ENCODE measurements around the gene SAXO1. TPM values are rescaled to one million over a fixed set of nuclear protein-coding genes. Genes with fewer than 3 reads are reported as not detected.
"Not testable (repeated sequence)": the region's sequence is repeated elsewhere in the genome, so short reads cannot be mapped to it uniquely, and the experiment has no call there.

Gene SAXO1
- polyA plus RNA-seq, 2 donors, result 0.02 TPM; not detected in 1

DNA sequence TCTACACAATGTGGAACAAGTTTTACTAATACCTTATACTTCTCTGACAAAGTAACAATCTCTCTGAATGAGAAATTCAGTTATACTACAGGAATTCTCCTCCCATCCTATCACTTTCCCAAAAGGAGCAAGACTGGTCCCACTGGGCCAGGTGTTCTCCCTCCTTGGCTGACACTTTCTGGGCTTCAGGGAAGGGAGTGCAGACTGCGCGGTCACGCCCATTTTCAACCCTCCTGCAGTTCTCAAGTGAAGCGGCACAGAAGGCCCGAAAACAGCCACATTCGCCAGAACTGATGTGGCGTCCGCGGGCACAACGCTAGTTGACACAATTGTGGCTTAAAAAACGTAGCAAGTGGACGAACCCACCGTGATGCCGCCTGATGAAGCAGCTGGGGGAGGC, 603 bp downstream of the SAXO1 start:
- H3K27me3 ChIP-seq (ENCODE audit: control insufficient read depth in 1 of 2, insufficient read depth in 2 of 2, low read length in 2 of 2), result no peaks in the 10 kb centered on the region
- peaks cover 0 to 2% of the 10 kb centered on the region in 2 donors for H3K4me1 ChIP-seq (ENCODE audit: control insufficient read depth in 2 of 2, insufficient read depth in 2 of 2, low read length in 1 of 2)
- no peak overlapping the region for H3K27ac ChIP-seq (ENCODE audit: low read depth in 2 of 2, low read length in 1 of 2)
- 55 to 74% methylated on average over 14 of the region's 14 CpGs for WGBS, 2 donors
- H3K4me3 ChIP-seq (ENCODE audit: low read depth in 1 of 2, low read length in 2 of 2), result no peak overlapping the region
- no peaks in the 10 kb centered on the region for H3K9me3 ChIP-seq (ENCODE audit: control insufficient read depth in 2 of 2, insufficient read depth in 1 of 2, low read depth in 1 of 2, low read length in 1 of 2)
- H3K36me3 ChIP-seq (ENCODE audit: control insufficient read depth in 2 of 2, insufficient read depth in 2 of 2, low read length in 1 of 2), result no peaks in the 10 kb centered on the region

DNA sequence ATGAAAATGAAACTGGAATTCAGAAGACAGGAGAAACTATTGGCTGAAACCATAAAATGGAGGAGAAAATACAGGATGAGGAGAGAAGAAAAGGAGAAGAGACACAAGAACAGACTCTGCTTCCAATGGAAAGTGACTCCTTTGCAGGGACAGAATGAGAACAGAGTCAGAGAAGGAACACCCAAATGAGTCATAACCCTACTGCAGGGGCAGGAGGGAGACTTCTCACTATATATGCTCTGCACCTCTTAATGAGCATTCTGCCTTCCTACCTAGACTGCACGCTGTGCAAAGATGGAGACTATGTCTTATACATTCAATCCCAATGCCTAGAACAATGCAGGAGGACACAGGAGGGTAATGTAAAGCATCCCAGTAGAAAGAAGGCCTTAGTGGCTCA, 2.1 kb downstream of the SAXO1 start:
- 84 to 94% methylated on average over 1 of the region's 1 CpG for WGBS, 2 donors

DNA sequence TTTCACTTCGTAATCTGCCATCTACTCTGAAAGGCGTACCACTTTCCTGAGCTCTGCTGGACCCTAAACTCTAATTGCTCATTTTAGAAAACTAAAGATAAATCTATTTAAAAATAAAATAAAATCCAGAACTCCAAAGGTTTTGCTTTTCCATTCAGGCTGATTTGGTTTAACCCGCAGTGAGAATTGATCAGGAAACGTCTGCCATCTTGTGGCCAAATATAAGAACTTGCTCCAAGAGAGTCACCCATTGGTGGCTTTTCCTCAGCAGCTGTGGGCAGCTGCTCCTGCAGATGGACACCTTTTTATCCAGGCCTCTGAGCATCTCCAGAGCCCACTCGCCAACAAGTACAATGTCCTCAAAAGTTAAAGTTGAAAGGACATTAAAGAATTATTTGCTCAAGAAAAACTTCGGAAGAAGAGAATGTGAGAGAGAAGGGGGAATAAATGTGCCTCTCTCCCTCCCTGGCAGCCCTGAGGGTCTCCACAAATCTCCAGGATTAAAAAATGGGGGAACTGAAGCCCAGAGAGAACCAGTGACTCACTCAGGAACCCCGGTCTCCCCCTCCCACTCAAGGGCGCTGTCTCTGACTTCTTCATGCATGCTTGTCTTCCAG, 4.1 kb downstream of the SAXO1 start:
- Histone ChIP-seq H3K27ac (ENCODE audit: low read depth in 2 of 2, low read length in 1 of 2) (no peak overlapping the region), H3K9me3 (ENCODE audit: control insufficient read depth in 2 of 2, insufficient read depth in 1 of 2, low read depth in 1 of 2, low read length in 1 of 2) (no peaks in the 10 kb centered on the region), H3K27me3 (ENCODE audit: control insufficient read depth in 1 of 2, insufficient read depth in 2 of 2, low read length in 2 of 2) (no peaks in the 10 kb centered on the region), H3K4me1 (ENCODE audit: control insufficient read depth in 2 of 2, insufficient read depth in 2 of 2, low read length in 1 of 2) (peaks cover 0 to 2% of the 10 kb centered on the region in 2 donors), H3K36me3 (ENCODE audit: control insufficient read depth in 2 of 2, insufficient read depth in 2 of 2, low read length in 1 of 2) (no peaks in the 10 kb centered on the region), H3K4me3 (ENCODE audit: low read depth in 1 of 2, low read length in 2 of 2) (no peak overlapping the region)
- WGBS, 2 donors, result 25 to 27% methylated on average over 8 of the region's 8 CpGs

More for the DNA sequence above, 2.1 kb downstream of the SAXO1 start:
- no peak overlapping the region for H3K4me3 ChIP-seq (ENCODE audit: low read depth in 1 of 2, low read length in 2 of 2)
- H3K27me3 ChIP-seq (ENCODE audit: control insufficient read depth in 1 of 2, insufficient read depth in 2 of 2, low read length in 2 of 2), result no peaks in the 10 kb centered on the region
- peaks cover 0 to 2% of the 10 kb centered on the region in 2 donors for H3K4me1 ChIP-seq (ENCODE audit: control insufficient read depth in 2 of 2, insufficient read depth in 2 of 2, low read length in 1 of 2)
- no peaks in the 10 kb centered on the region for H3K9me3 ChIP-seq (ENCODE audit: control insufficient read depth in 2 of 2, insufficient read depth in 1 of 2, low read depth in 1 of 2, low read length in 1 of 2)
- no peaks in the 10 kb centered on the region for H3K36me3 ChIP-seq (ENCODE audit: control insufficient read depth in 2 of 2, insufficient read depth in 2 of 2, low read length in 1 of 2)
- no peak overlapping the region for H3K27ac ChIP-seq (ENCODE audit: low read depth in 2 of 2, low read length in 1 of 2)

DNA sequence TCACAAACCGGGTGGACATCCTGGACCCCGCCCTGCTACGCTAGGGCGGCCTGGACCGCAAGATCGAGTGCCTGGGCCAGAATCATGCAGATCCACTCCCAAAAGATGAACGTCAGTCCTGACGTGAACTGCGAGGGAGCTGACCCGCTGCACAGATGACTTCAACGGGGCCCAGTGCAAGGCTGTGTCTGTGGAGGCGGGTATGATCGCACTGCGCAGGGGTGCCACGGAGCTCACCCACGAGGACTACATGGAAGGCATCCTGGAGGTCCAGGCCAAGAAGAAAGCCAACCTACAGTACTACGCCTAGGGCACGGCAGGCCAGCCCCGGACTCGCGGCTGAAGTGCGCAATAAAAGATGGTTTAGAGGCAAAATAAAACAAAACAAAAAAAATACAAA, 5.2 kb downstream of the SAXO1 start:
- no peaks in the 10 kb centered on the region for H3K27me3 ChIP-seq (ENCODE audit: control insufficient read depth in 1 of 2, insufficient read depth in 2 of 2, low read length in 2 of 2)
- no peak overlapping the region for H3K4me3 ChIP-seq (ENCODE audit: low read depth in 1 of 2, low read length in 2 of 2)
- H3K4me1 ChIP-seq (ENCODE audit: control insufficient read depth in 2 of 2, insufficient read depth in 2 of 2, low read length in 1 of 2), result peaks cover 0 to 2% of the 10 kb centered on the region in 2 donors
- H3K36me3 ChIP-seq (ENCODE audit: control insufficient read depth in 2 of 2, insufficient read depth in 2 of 2, low read length in 1 of 2), result no peaks in the 10 kb centered on the region
- H3K27ac ChIP-seq (ENCODE audit: low read depth in 2 of 2, low read length in 1 of 2), result no peak overlapping the region
- 93% methylated on average over 22 of the region's 22 CpGs for WGBS, 2 donors
- H3K9me3 ChIP-seq (ENCODE audit: control insufficient read depth in 2 of 2, insufficient read depth in 1 of 2, low read depth in 1 of 2, low read length in 1 of 2), result no peaks in the 10 kb centered on the region

DNA sequence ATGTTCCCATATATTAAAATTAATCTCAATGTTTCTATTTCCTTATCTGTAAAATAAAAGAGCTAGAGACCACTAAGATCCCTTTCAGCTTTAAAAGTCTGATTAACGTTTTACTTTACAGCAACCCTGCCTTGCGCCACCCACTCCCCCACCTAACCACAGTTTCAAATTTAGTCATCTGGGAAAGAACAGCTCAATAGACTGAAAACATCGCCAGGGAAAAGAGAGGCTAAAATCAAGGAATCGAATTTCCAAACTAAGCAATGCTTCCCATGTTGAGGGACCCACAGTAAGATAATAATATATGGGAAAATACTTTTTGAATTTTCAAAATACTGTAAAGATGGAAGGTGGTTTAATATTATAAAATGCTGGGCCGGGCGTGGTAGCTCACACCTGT, 6.6 kb downstream of the SAXO1 start:
- Histone ChIP-seq H3K27ac (ENCODE audit: low read depth in 2 of 2, low read length in 1 of 2) (no peak overlapping the region), H3K4me1 (ENCODE audit: control insufficient read depth in 2 of 2, insufficient read depth in 2 of 2, low read length in 1 of 2) (peaks cover 0 to 2% of the 10 kb centered on the region in 2 donors), H3K27me3 (ENCODE audit: control insufficient read depth in 1 of 2, insufficient read depth in 2 of 2, low read length in 2 of 2) (no peaks in the 10 kb centered on the region), H3K4me3 (ENCODE audit: low read depth in 1 of 2, low read length in 2 of 2) (no peak overlapping the region), H3K9me3 (ENCODE audit: control insufficient read depth in 2 of 2, insufficient read depth in 1 of 2, low read depth in 1 of 2, low read length in 1 of 2) (no peaks in the 10 kb centered on the region), H3K36me3 (ENCODE audit: control insufficient read depth in 2 of 2, insufficient read depth in 2 of 2, low read length in 1 of 2) (no peaks in the 10 kb centered on the region)
- 82 to 91% methylated on average over 6 of the region's 6 CpGs for WGBS, 2 donors

DNA sequence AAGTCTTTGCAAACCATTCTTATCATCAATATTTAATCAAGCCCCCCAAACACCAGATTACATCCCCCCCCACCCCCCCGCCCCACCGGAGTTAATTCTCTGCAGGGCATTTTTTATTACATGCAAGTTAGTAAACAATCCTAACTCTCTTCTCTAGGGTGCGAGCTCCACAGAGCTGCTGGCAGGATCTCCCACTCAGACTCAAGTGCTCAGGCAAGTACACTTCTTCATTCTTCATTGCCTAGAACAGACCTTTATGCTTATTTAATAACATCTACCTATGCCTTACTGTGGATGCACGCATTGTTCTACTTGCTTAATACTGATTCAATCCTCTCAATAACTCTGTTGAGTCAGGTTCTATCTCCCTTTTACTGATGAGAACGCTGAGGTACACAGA, 9.9 kb downstream of the SAXO1 start:
- Histone ChIP-seq H3K4me1 (ENCODE audit: control insufficient read depth in 2 of 2, insufficient read depth in 2 of 2, low read length in 1 of 2) (no peaks in the 10 kb centered on the region), H3K27me3 (ENCODE audit: control insufficient read depth in 1 of 2, insufficient read depth in 2 of 2, low read length in 2 of 2) (no peaks in the 10 kb centered on the region), H3K4me3 (ENCODE audit: low read depth in 1 of 2, low read length in 2 of 2) (no peak overlapping the region), H3K9me3 (ENCODE audit: control insufficient read depth in 2 of 2, insufficient read depth in 1 of 2, low read depth in 1 of 2, low read length in 1 of 2) (no peaks in the 10 kb centered on the region), H3K36me3 (ENCODE audit: control insufficient read depth in 2 of 2, insufficient read depth in 2 of 2, low read length in 1 of 2) (no peaks in the 10 kb centered on the region), H3K27ac (ENCODE audit: low read depth in 2 of 2, low read length in 1 of 2) (no peak overlapping the region)
- 70 to 71% methylated on average over 5 of the region's 5 CpGs for WGBS, 2 donors

DNA sequence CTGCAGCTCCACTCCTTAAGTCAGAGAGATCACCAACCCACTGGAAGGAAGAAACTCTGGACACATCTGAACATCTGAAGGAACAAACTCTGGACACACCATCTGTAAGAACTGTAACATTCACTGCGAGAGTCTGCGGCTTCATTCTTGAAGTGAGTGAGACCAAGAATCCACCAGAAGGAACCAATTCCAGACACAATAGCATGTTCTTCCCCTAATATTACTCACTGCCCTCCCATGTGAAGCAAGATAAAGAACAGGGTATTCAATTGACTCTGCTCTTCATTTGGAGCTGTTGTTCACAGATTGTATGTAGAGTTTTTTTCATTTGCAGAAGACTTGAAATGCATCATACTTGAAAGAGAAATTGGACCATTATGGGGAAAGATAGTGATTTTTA, 10.8 kb downstream of the SAXO1 start:
- no peaks in the 10 kb centered on the region for H3K9me3 ChIP-seq (ENCODE audit: control insufficient read depth in 2 of 2, insufficient read depth in 1 of 2, low read depth in 1 of 2, low read length in 1 of 2)
- H3K4me3 ChIP-seq (ENCODE audit: low read depth in 1 of 2, low read length in 2 of 2), result no peak overlapping the region
- H3K27me3 ChIP-seq (ENCODE audit: control insufficient read depth in 1 of 2, insufficient read depth in 2 of 2, low read length in 2 of 2), result no peaks in the 10 kb centered on the region
- no peaks in the 10 kb centered on the region for H3K36me3 ChIP-seq (ENCODE audit: control insufficient read depth in 2 of 2, insufficient read depth in 2 of 2, low read length in 1 of 2)
- no peaks in the 10 kb centered on the region for H3K4me1 ChIP-seq (ENCODE audit: control insufficient read depth in 2 of 2, insufficient read depth in 2 of 2, low read length in 1 of 2)
- no peak overlapping the region for H3K27ac ChIP-seq (ENCODE audit: low read depth in 2 of 2, low read length in 1 of 2)
- WGBS, 2 donors, result 80 to 93% methylated on average over 2 of the region's 2 CpGs

DNA sequence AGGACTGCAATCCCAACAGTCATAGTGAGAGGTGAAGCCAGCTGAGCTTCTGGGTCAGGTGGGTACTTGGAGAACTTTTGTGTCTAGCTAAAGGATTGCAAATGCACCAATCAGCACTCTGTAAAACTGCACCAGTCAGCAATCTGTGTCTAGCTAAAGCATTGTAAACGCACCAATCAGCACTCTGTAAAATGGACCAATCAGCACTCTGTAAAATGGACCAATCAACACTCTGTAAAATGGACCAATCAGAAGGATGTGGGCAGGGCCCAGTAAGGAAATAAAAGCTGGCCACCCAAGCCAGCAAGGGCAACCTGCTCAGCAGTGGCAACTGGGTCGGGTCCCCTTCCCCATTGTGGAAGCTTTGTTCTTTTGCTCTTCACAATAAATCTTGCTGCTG, 11.4 kb downstream of the SAXO1 start:
- not testable (repeated sequence) for H3K4me3 ChIP-seq (ENCODE audit: low read depth in 1 of 2, low read length in 2 of 2); H3K4me1 ChIP-seq (ENCODE audit: control insufficient read depth in 2 of 2, insufficient read depth in 2 of 2, low read length in 1 of 2); H3K27me3 ChIP-seq (ENCODE audit: control insufficient read depth in 1 of 2, insufficient read depth in 2 of 2, low read length in 2 of 2); H3K36me3 ChIP-seq (ENCODE audit: control insufficient read depth in 2 of 2, insufficient read depth in 2 of 2, low read length in 1 of 2); H3K9me3 ChIP-seq (ENCODE audit: control insufficient read depth in 2 of 2, insufficient read depth in 1 of 2, low read depth in 1 of 2, low read length in 1 of 2); H3K27ac ChIP-seq (ENCODE audit: low read depth in 2 of 2, low read length in 1 of 2)
- 87 to 92% methylated on average over 2 of the region's 2 CpGs for WGBS, 2 donors

DNA sequence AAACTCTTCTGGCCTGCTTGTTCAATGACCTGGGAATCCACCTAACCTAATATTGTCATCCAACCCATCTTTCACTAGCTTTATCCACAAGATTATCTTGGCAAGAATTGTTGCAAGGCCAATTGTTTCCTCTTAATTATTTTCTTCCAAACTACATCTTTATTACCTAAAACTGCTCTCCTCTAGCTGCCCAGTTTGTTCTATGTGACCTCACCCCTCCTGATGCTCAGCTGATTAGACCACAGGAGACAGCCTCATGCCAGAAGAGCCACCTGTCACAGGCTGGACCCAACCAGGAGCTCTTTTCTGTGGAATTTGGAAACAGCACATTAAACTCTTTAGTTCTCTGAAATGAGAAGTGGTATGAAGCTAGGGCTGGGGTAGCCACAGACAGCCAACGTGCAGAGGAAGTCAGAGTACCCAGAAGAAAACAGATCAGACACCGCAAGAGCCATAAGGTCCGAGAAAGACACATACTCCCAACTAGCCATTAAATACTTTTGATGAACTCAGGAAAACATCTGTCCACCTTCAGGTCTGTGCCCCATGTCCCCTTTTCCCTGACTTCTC, 12.0 kb downstream of the SAXO1 start:
- Histone ChIP-seq H3K27ac (ENCODE audit: low read depth in 2 of 2, low read length in 1 of 2) (no peak overlapping the region), H3K4me1 (ENCODE audit: control insufficient read depth in 2 of 2, insufficient read depth in 2 of 2, low read length in 1 of 2) (no peaks in the 10 kb centered on the region), H3K4me3 (ENCODE audit: low read depth in 1 of 2, low read length in 2 of 2) (no peak overlapping the region), H3K27me3 (ENCODE audit: control insufficient read depth in 1 of 2, insufficient read depth in 2 of 2, low read length in 2 of 2) (no peaks in the 10 kb centered on the region), H3K36me3 (ENCODE audit: control insufficient read depth in 2 of 2, insufficient read depth in 2 of 2, low read length in 1 of 2) (no peaks in the 10 kb centered on the region), H3K9me3 (ENCODE audit: control insufficient read depth in 2 of 2, insufficient read depth in 1 of 2, low read depth in 1 of 2, low read length in 1 of 2) (no peaks in the 10 kb centered on the region)
- whole genome bisulfite sequencing, 2 donors, result 78 to 89% methylated on average over 3 of the region's 3 CpGs

DNA sequence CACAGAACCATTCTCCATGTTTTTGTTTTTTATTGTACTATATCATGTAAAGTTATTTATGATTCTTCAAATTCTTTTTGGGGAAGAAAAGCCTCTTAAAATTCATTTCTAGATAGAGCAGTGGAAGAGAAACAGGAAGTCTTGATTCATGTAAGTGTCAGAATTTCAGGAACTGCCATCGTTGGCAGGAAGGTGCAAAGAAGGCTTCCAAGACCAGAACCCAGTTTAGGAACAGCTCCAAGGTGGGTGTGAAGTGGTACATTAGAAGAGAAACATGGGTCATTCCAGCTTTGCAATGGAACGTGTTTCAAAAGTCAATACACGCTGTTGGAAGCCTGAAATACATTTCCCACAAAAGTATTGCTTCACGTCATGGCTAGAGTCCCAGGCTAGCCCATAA, 14.8 kb downstream of the SAXO1 start:
- WGBS, 2 donors, result 59 to 61% methylated on average over 4 of the region's 4 CpGs
- H3K27me3 ChIP-seq (ENCODE audit: control insufficient read depth in 1 of 2, insufficient read depth in 2 of 2, low read length in 2 of 2), result no peaks in the 10 kb centered on the region
- H3K9me3 ChIP-seq (ENCODE audit: control insufficient read depth in 2 of 2, insufficient read depth in 1 of 2, low read depth in 1 of 2, low read length in 1 of 2), result no peaks in the 10 kb centered on the region
- H3K4me3 ChIP-seq (ENCODE audit: low read depth in 1 of 2, low read length in 2 of 2), result no peak overlapping the region
- no peaks in the 10 kb centered on the region for H3K36me3 ChIP-seq (ENCODE audit: control insufficient read depth in 2 of 2, insufficient read depth in 2 of 2, low read length in 1 of 2)
- H3K27ac ChIP-seq (ENCODE audit: low read depth in 2 of 2, low read length in 1 of 2), result no peak overlapping the region
- H3K4me1 ChIP-seq (ENCODE audit: control insufficient read depth in 2 of 2, insufficient read depth in 2 of 2, low read length in 1 of 2), result no peaks in the 10 kb centered on the region
